Subcutaneous abdominal adipose tissue (tissue), 5 donors: ENCODE measurements around the gene ULK1.
"Not testable (repeated sequence)": the region's sequence is repeated elsewhere in the genome, so short reads cannot be mapped to it uniquely, and the experiment has no call there.

Experiments
- H3K27ac ChIP-seq: one replicate; pipeline ENCODE4 v1.7.0; 2013; ENCODE audit warnings: low read depth, mild to moderate bottlenecking, inconsistent platforms, low read length, moderate library complexity
- H3K27me3 ChIP-seq, 5 donors: one replicate each; pipeline ENCODE4 v1.7.0; 2013; ENCODE audit warnings: low read length in 5 of 5, inconsistent platforms in 1 of 5; ENCODE audit not compliant: control insufficient read depth in 5 of 5, insufficient read depth in 4 of 5
- H3K36me3 ChIP-seq, 5 donors: one replicate each; pipeline ENCODE4 v1.7.0; 2013; ENCODE audit warnings: low read length in 5 of 5; ENCODE audit not compliant: control insufficient read depth in 5 of 5, insufficient read depth in 5 of 5
- H3K4me1 ChIP-seq, 5 donors: one replicate each; pipeline ENCODE4 v1.7.0; 2013; ENCODE audit warnings: low read length in 5 of 5, mild to moderate bottlenecking in 3 of 5, moderate library complexity in 1 of 5; ENCODE audit not compliant: control insufficient read depth in 5 of 5, insufficient read depth in 5 of 5
- H3K4me3 ChIP-seq, 5 donors: one replicate each; pipeline ENCODE4 v1.7.0; 2013; ENCODE audit warnings: low read length in 5 of 5, low read depth in 1 of 5
- H3K9ac ChIP-seq, 5 donors: one replicate each; pipeline ENCODE4 v1.7.0; 2013; ENCODE audit warnings: low read length in 5 of 5, mild to moderate bottlenecking in 4 of 5, moderate library complexity in 3 of 5
- H3K9me3 ChIP-seq, 5 donors: one replicate each; pipeline ENCODE4 v1.7.0; 2013; ENCODE audit warnings: low read length in 5 of 5; ENCODE audit not compliant: control insufficient read depth in 5 of 5
- donor health status: healthy.
- donor health status: healthy.
- donor health status: healthy.
- donor health status: healthy.
- donor health status: healthy.

ULK1 gene

GRCh38 chr12:131872154-131873051 lies 22.0 kb upstream of the ULK1 start:
- peaks cover 0 to 3% (median 0%) of the 10 kb centered on the region in 5 donors for H3K27me3 ChIP-seq
- H3K4me3 ChIP-seq, result no peak overlapping the region
- no peak overlapping the region for H3K9ac ChIP-seq
- H3K27ac ChIP-seq, result no peak overlapping the region
- no peaks in the 10 kb centered on the region for H3K36me3 ChIP-seq
- H3K4me1 ChIP-seq, result no peaks in the 10 kb centered on the region
- no peaks in the 10 kb centered on the region for H3K9me3 ChIP-seq

GRCh38 chr12:131873293-131873692 lies 21.1 kb upstream of the ULK1 start:
- Histone ChIP-seq H3K9ac (no peak overlapping the region), H3K27ac (no peak overlapping the region), H3K27me3 (peaks cover 0 to 3% (median 0%) of the 10 kb centered on the region in 5 donors), H3K36me3 (no peaks in the 10 kb centered on the region), H3K4me3 (no peak overlapping the region), H3K4me1 (no peaks in the 10 kb centered on the region), H3K9me3 (no peaks in the 10 kb centered on the region)

- not testable (repeated sequence) for H3K9me3 ChIP-seq, H3K36me3 ChIP-seq, H3K27ac ChIP-seq, H3K4me1 ChIP-seq, H3K4me3 ChIP-seq, H3K9ac ChIP-seq, H3K27me3 ChIP-seq
Measured at GRCh38 chr12:131874972-131875371, 19.4 kb upstream of the ULK1 start.

DNA sequence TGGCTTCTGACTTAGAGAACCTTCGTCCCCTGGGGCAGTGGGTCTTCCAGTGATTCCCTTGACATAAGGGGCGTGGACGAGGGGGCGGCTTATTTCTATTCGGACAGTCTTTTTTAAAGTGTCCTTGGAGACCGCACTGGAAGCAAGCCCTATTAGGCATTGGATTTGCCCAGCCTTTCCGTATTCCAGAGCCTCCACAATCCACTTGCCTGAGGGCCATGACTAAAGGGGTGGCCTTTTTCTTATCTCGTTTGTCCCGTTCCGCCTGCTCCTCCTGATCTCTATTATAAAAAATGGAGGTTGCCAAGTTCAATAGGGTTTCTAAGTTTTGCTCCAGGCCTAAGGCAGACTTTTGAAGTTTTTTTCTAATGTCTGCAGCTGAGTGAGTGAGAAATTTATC lies 17.2 kb upstream of the ULK1 start:
- H3K9me3 ChIP-seq, H3K9ac ChIP-seq, H3K36me3 ChIP-seq, H3K4me3 ChIP-seq, H3K27me3 ChIP-seq, H3K27ac ChIP-seq, H3K4me1 ChIP-seq: not testable (repeated sequence)

- H3K4me3 ChIP-seq, H3K4me1 ChIP-seq: not testable (repeated sequence)
Measured at GRCh38 chr12:131878436-131878835, 16.0 kb upstream of the ULK1 start.

DNA sequence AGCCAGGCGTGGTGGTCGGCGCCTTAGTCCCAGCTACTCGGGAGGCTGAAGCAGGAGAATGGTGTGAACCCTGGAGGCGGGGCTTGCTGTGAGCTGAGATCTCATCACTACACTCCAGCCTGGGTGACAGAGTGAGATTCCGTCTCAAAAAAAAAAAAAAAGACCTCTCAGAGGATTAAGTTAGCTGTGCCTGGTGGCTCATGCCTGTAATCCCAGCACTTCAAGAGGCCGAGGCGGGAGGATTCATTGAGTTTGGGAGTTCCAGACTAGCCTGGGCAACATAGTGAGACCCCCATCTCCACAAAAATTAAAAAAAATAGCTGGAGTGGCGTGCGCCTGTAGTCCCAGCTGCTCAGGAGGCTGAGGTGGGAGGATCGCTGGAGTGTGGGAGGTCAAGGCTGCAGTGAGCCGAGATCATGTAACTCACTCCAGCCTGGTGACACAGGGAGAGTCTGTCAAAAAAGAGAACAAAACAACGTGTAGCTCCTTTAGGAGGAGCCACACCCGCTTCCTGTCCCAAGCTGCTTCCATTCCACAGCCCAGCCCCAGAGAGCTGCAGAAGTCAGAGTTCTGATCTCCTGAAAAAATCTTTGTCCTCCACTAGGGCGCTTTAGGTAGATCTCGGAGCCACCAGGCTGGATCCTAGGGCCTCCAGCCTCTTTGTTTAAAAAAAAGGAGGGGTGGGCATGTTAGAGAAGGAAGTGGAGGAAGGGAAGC lies 11.5 kb upstream of the ULK1 start:
- H3K9me3 ChIP-seq, result peaks cover 0 to 5% (median 0%) of the 10 kb centered on the region in 5 donors
- H3K9ac ChIP-seq, result no peak overlapping the region
- H3K4me3 ChIP-seq, result no peak overlapping the region
- H3K27me3 ChIP-seq, result peaks cover 0 to 3% (median 0%) of the 10 kb centered on the region in 5 donors
- H3K36me3 ChIP-seq, result no peaks in the 10 kb centered on the region
- H3K4me1 ChIP-seq, result no peaks in the 10 kb centered on the region
- no peak overlapping the region for H3K27ac ChIP-seq

More at GRCh38 chr12:131878436-131878835, 16.0 kb upstream of the ULK1 start:
- not testable (repeated sequence) for H3K9ac ChIP-seq, H3K27ac ChIP-seq, H3K9me3 ChIP-seq, H3K27me3 ChIP-seq, H3K36me3 ChIP-seq

DNA sequence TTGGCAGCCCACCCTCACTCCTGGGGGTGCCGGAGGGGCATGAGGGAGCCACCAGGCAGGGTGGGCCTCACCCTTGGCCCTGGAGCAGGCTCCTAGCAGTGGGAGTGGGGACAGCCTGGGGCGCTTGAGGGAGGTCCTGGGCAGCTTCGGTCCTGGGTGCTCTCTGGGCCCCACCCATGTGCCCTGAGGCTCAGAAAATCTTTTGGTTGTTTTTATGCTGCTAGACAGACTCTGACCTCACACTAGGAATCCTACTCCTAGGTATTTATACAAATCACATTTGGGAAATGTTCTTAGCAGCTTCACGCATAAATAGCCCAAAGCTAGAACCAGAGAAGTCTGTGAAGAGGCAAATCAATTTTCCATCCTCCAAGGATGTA lies 10.9 kb upstream of the ULK1 start:
- Histone ChIP-seq H3K4me3 (no peak overlapping the region), H3K9me3 (peaks cover 0 to 5% (median 0%) of the 10 kb centered on the region in 5 donors), H3K9ac (no peak overlapping the region), H3K27ac (no peak overlapping the region), H3K27me3 (peaks cover 0 to 3% (median 0%) of the 10 kb centered on the region in 5 donors), H3K4me1 (no peaks in the 10 kb centered on the region), H3K36me3 (no peaks in the 10 kb centered on the region)

DNA sequence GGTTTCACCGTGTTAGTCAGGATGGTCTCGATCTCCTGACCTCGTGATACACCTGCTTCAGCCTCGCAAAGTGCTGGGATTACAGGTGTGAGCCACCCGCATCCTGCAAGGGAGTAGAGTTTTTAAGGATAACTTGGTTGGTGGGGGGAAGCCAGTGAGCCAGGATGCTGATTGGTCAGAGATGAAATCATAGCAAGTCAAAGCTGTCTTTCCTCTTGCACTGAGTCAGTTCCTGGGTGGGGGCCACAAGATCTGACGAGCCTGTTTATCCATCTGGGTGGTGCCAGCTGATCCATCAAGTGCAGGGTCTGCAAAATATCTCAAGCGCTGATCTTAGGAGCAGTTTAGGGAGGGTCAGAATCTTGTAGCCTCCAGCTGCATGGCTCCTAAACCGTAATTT lies 9.3 kb upstream of the ULK1 start:
- not testable (repeated sequence) for H3K9me3 ChIP-seq, H3K4me1 ChIP-seq, H3K4me3 ChIP-seq, H3K27me3 ChIP-seq, H3K36me3 ChIP-seq, H3K9ac ChIP-seq, H3K27ac ChIP-seq

GRCh38 chr12:131885543-131886057 lies 8.8 kb upstream of the ULK1 start:
- H3K9me3 ChIP-seq, result peaks cover 0 to 5% (median 0%) of the 10 kb centered on the region in 5 donors
- H3K27ac ChIP-seq, result no peak overlapping the region
- peaks cover 0 to 3% (median 0%) of the 10 kb centered on the region in 5 donors for H3K27me3 ChIP-seq
- H3K9ac ChIP-seq, result no peak overlapping the region
- H3K4me1 ChIP-seq, result no peaks in the 10 kb centered on the region
- no peak overlapping the region for H3K4me3 ChIP-seq
- no peaks in the 10 kb centered on the region for H3K36me3 ChIP-seq

GRCh38 chr12:131891722-131892121 lies 2.7 kb upstream of the ULK1 start:
- not testable (repeated sequence) for H3K36me3 ChIP-seq, H3K9me3 ChIP-seq, H3K27me3 ChIP-seq, H3K9ac ChIP-seq, H3K27ac ChIP-seq, H3K4me3 ChIP-seq
- peaks cover 0 to 20% (median 14%) of the 10 kb centered on the region in 5 donors for H3K4me1 ChIP-seq
